H1 (cell line): ENCODE measurements around the gene BBS4. TPM values are rescaled to one million over a fixed set of nuclear protein-coding genes. Genes with fewer than 3 reads are reported as not detected.
"Not testable (repeated sequence)": the region's sequence is repeated elsewhere in the genome, so short reads cannot be mapped to it uniquely, and the experiment has no call there.

Source experiments
- CTCF ChIA-PET: fragments of 300-600 bp; sonication (Branson Sonifier 250); formaldehyde crosslinking; loops from one replicate; lab custom pipeline; 2021; ENCODE audit not compliant: partially characterized antibody; lab: Charles Lee
- POLR2A ChIA-PET: fragments of 300-600 bp; sonication (Branson Sonifier 250); formaldehyde crosslinking; loops from one replicate; lab custom pipeline; 2021; ENCODE audit warnings: inconsistent platforms; ENCODE audit not compliant: partially characterized antibody; lab: Charles Lee
- DNase-seq, 2 experiments: peaks; one replicate each; pipeline versions ENCODE4 v3.0.0 to v3.0.0-alpha.2; 2010 to 2022; ENCODE audit warnings: low spot score in 2 of 2, low read depth in 1 of 2, mixed read lengths in 1 of 2
- FAIRE-seq: peaks from 2 replicates; lab custom pipeline; 2011; peaks lifted over from hg19 to GRCh38; lab: Jason Lieb, UNC
- H2AFZ ChIP-seq: 2 replicates; pipeline ENCODE4 v1.8.1; 2012; ENCODE audit warnings: low read length, inconsistent platforms
- H2AK5ac ChIP-seq: 2 replicates; pipeline ENCODE4 v1.6.1; 2013; ENCODE audit warnings: low read depth, low read length
- H2BK120ac ChIP-seq: replicated peaks from 2 replicates; pipeline ENCODE3; 2013; ENCODE audit warnings: low read depth, low read length, inconsistent platforms
- H2BK12ac ChIP-seq: 2 replicates; pipeline ENCODE4 v1.6.1; 2013; ENCODE audit warnings: low read depth, low read length
- H2BK15ac ChIP-seq: 2 replicates; pipeline ENCODE4 v1.6.1; 2013; ENCODE audit warnings: low read length
- H2BK20ac ChIP-seq: 2 replicates; pipeline ENCODE4 v1.6.1; 2013; ENCODE audit warnings: low read length
- H2BK5ac ChIP-seq: 2 replicates; pipeline ENCODE4 v1.6.1; 2013; ENCODE audit warnings: low read depth, low read length
- H3K14ac ChIP-seq: 2 replicates; pipeline ENCODE4 v1.6.1; 2013; ENCODE audit warnings: inconsistent platforms; ENCODE audit not compliant: insufficient read length
- H3K18ac ChIP-seq: 2 replicates; pipeline ENCODE4 v1.6.1; 2013; ENCODE audit warnings: low read length; ENCODE audit errors: extremely low read depth
- H3K23ac ChIP-seq: 2 replicates; pipeline ENCODE4 v1.6.1; 2013; ENCODE audit warnings: inconsistent platforms; ENCODE audit not compliant: insufficient read length
- H3K23me2 ChIP-seq: 2 replicates; pipeline ENCODE4 v1.6.1; 2013; ENCODE audit warnings: low read depth, low read length
- H3K27ac ChIP-seq: 2 replicates; pipeline ENCODE4 v1.6.1; 2011; ENCODE audit warnings: low read depth, low read length, inconsistent platforms
- H3K27me3 ChIP-seq, 4 experiments: replicated peaks in 1 of 4; 1 replicate in 1 of 4; 2 replicates in 3 of 4; pipeline versions ENCODE4 v1.6.1 to v1.8.1; 2011 to 2013; ENCODE audit warnings: low read length in 3 of 4, mild to moderate bottlenecking in 3 of 4, inconsistent platforms in 2 of 4, mixed read lengths in 2 of 4, moderate library complexity in 1 of 4; ENCODE audit not compliant: control insufficient read depth in 3 of 4, insufficient read depth in 3 of 4; ENCODE audit errors: extremely low read depth in 1 of 4
- H3K36me3 ChIP-seq, 4 experiments: 2 replicates each; pipeline versions ENCODE4 v1.6.1 to v1.8.1; 2011 to 2013; ENCODE audit warnings: mild to moderate bottlenecking in 4 of 4, low read length in 3 of 4, moderate library complexity in 2 of 4, control low read depth in 1 of 4, inconsistent platforms in 1 of 4; ENCODE audit not compliant: insufficient read depth in 4 of 4, control insufficient read depth in 2 of 4
- H3K4ac ChIP-seq: replicated peaks from 2 replicates; pipeline ENCODE3; 2013; ENCODE audit warnings: low read length, low read depth, mixed read lengths, inconsistent platforms; ENCODE audit not compliant: insufficient read length
- H3K4me1 ChIP-seq, 4 experiments: replicated peaks in 1 of 4; 1 replicate in 1 of 4; 2 replicates in 3 of 4; pipeline versions ENCODE4 v1.6.1 to v1.8.1; 2011 to 2013; ENCODE audit warnings: low read length in 3 of 4, inconsistent platforms in 2 of 4, mixed read lengths in 1 of 4; ENCODE audit not compliant: insufficient read depth in 4 of 4, control insufficient read depth in 3 of 4
- H3K4me2 ChIP-seq, 2 experiments: 2 replicates each; pipeline versions ENCODE4 v1.6.1 to v1.8.1; 2011 to 2013; ENCODE audit warnings: low read depth in 2 of 2, low read length in 2 of 2, control low read depth in 1 of 2, inconsistent platforms in 1 of 2, mild to moderate bottlenecking in 1 of 2; ENCODE audit not compliant: insufficient read depth in 1 of 2
- H3K4me3 ChIP-seq, 4 experiments: fragments of 200-600, 300-600 bp in 1 of 4; sonication (generic), shearing (Covaris generic), sonication (Bioruptor Twin) in 1 of 4; 2 replicates each; pipeline versions ENCODE4 v1.5.1 to v1.8.1; 2011 to 2016; ENCODE audit warnings: low read length in 4 of 4, low read depth in 3 of 4, control low read depth in 2 of 4, inconsistent platforms in 2 of 4, mild to moderate bottlenecking in 2 of 4, mixed read lengths in 1 of 4, moderate library complexity in 1 of 4; ENCODE audit not compliant: insufficient read depth in 2 of 4; ENCODE audit errors: extremely low read depth in 1 of 4
- H3K56ac ChIP-seq: replicated peaks from 2 replicates; pipeline ENCODE3; 2013; ENCODE audit warnings: low read depth, mild to moderate bottlenecking, mixed read lengths, low read length, inconsistent platforms; ENCODE audit not compliant: insufficient read length
- H3K79me1 ChIP-seq: 2 replicates; pipeline ENCODE4 v1.6.1; 2013; ENCODE audit warnings: low read depth, low read length, control low read depth
- H3K79me2 ChIP-seq, 2 experiments: 2 replicates each; pipeline versions ENCODE4 v1.6.1 to v1.8.1; 2012 to 2013; ENCODE audit warnings: low read length in 2 of 2, mild to moderate bottlenecking in 2 of 2, inconsistent platforms in 1 of 2; ENCODE audit not compliant: insufficient read depth in 2 of 2, control insufficient read depth in 1 of 2
- H3K9ac ChIP-seq, 4 experiments: replicated peaks in 1 of 4; 1 replicate in 1 of 4; 2 replicates in 3 of 4; pipeline versions ENCODE4 v1.6.1 to v1.8.1; 2011 to 2013; ENCODE audit warnings: low read depth in 3 of 4, low read length in 3 of 4, control low read depth in 2 of 4, mild to moderate bottlenecking in 2 of 4, moderate library complexity in 2 of 4, inconsistent platforms in 1 of 4; ENCODE audit errors: extremely low read depth in 1 of 4
- H3K9me3 ChIP-seq, 2 experiments: 2 replicates each; pipeline versions ENCODE4 v1.6.1 to v1.8.1; 2012 to 2013; ENCODE audit warnings: mild to moderate bottlenecking in 2 of 2, moderate library complexity in 2 of 2, control low read depth in 1 of 2, inconsistent platforms in 1 of 2, low read depth in 1 of 2, low read length in 1 of 2, mixed read lengths in 1 of 2; ENCODE audit not compliant: insufficient read depth in 2 of 2
- H4K20me1 ChIP-seq, 2 experiments: replicated peaks in 1 of 2; 2 replicates each; pipeline versions ENCODE3 to v1.8.1; 2011 to 2013; ENCODE audit warnings: inconsistent platforms in 2 of 2, low read length in 2 of 2, mild to moderate bottlenecking in 1 of 2; ENCODE audit not compliant: insufficient read depth in 2 of 2, control insufficient read depth in 1 of 2
- H4K5ac ChIP-seq: 2 replicates; pipeline ENCODE4 v1.6.1; 2013; ENCODE audit warnings: low read length, low read depth, mixed read lengths, inconsistent platforms; ENCODE audit not compliant: insufficient read length
- H4K8ac ChIP-seq: 2 replicates; pipeline ENCODE4 v1.8.0; 2013; ENCODE audit warnings: mild to moderate bottlenecking, moderate library complexity, low read length, inconsistent platforms; ENCODE audit not compliant: insufficient read depth; ENCODE audit errors: extremely low read depth
- H4K91ac ChIP-seq: replicated peaks from 2 replicates; pipeline ENCODE3; 2013; ENCODE audit warnings: low read length, mixed read lengths, inconsistent platforms; ENCODE audit not compliant: insufficient read length
- CHD1 ChIP-seq: IDR thresholded peaks from 2 replicates; pipeline ENCODE4 v1.6.1; 2012; ENCODE audit warnings: low read depth, low read length, improper control_type of control experiment
- EGR1 ChIP-seq: IDR thresholded peaks from 2 replicates; pipeline ENCODE4 v1.6.1; 2011; ENCODE audit warnings: low read depth, low read length, borderline replicate concordance
- POU5F1 ChIP-seq: IDR thresholded peaks from 2 replicates; pipeline ENCODE4 v1.6.1; 2011; ENCODE audit warnings: low read depth, mild to moderate bottlenecking, low read length, moderate library complexity
- TCF12 ChIP-seq: IDR thresholded peaks from 2 replicates; pipeline ENCODE4 v1.6.1; 2011; ENCODE audit warnings: low read depth, mild to moderate bottlenecking, low read length
- WGBS, 2 experiments: shearing (Covaris generic) in 1 of 2; methylation state at CpG; one replicate each; pipeline versions ENCODE4 v1.1.6 to v1.1.7; 2013 to 2015; ENCODE audit warnings: low lambda C conversion rate in 2 of 2, mixed read lengths in 2 of 2, inconsistent platforms in 1 of 2, low coverage in 1 of 2, missing lambda C conversion rate in 1 of 2; ENCODE audit not compliant: insufficient replicate concordance in 2 of 2, insufficient coverage in 1 of 2, insufficient read length in 1 of 2; ENCODE audit errors: extremely low coverage in 1 of 2, missing lambda C conversion rate in 1 of 2; 5-methylcytosine and 5-hydroxymethylcytosine counted together
- polyA plus RNA-seq, 7 experiments: library from polyadenylated mRNA; depleted of rRNA in 3 of 7; stranded (reverse) in 5 of 7; unstranded in 2 of 7; fragments of >200 nt in 5 of 7; fragments of 200-250 nt in 2 of 7; gene quantifications; 1 replicate in 5 of 7; 2 replicates in 1 of 7; 4 replicates in 1 of 7; pipeline versions ENCODE4 v1.2.1 to v1.2.3, GENCODE V29; 2011 to 2013; ENCODE audit warnings: missing spikeins in 2 of 7, mixed read lengths in 2 of 7
- total RNA-seq: library from RNA; stranded (reverse); fragmentation: NEBNext Ultra II Directional; extraction: Animal tissue kit (Norgen Biotek cat#: 25700); gene quantifications from 2 replicates; pipeline ENCODE4 v1.2.1, GENCODE V29; 2021

The BBS4 gene
- total and polyA plus RNA-seq, 2 of the 8 experiments (the other 6 are each of a cell fraction or from before 2014, with no cell fraction given) = 17.4 to 24.1 TPM

DNA sequence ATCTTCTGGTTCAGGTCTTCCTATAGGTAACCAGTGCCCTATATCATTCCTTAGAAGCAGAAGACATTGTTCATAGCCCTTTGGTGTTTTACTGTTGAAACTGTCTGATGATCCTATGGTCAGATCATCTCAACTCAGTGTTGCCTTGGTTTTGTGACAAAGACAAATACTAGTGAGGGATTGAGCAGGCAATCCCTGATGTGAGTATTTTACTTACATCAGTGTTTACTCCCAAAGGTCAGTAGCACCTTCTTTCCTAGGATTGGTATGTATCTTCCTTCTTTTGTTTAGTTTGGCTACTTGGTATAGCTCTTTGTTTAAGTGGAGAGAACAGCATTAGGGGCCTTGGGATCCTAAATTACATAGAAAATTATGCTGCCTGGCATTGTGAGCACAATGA, 41.1 kb downstream of the BBS4 start (continued):
- TF ChIP-seq CHD1 (no peak), POU5F1 (no peak), EGR1 (no peak), TCF12 (no peak)

GRCh38 chr15:72728249-72728648, 42.2 kb downstream of the BBS4 start:
- H3K79me1 ChIP-seq, FAIRE-seq, H4K8ac ChIP-seq, H3K9me3 ChIP-seq, H2BK5ac ChIP-seq, H2BK15ac ChIP-seq, H4K20me1 ChIP-seq, H3K14ac ChIP-seq, H3K23me2 ChIP-seq, H4K5ac ChIP-seq, H3K4me1 ChIP-seq, H3K4me2 ChIP-seq, H3K27me3 ChIP-seq, H3K27ac ChIP-seq, H3K4ac ChIP-seq, H3K18ac ChIP-seq, H4K91ac ChIP-seq, H2AFZ ChIP-seq, H3K56ac ChIP-seq, H2BK120ac ChIP-seq, H2BK20ac ChIP-seq, H2BK12ac ChIP-seq, H2AK5ac ChIP-seq, H3K79me2 ChIP-seq, H3K9ac ChIP-seq, DNase-seq, H3K23ac ChIP-seq, H3K4me3 ChIP-seq: not testable (repeated sequence)
- POLR2A ChIA-PET = interaction anchor here (0.7 kb wide), 1 partner anchor 69 kb away, joined by 3 read pairs; no protein-coding TSS in a partner anchor
- 73% methylated on average over 1 of the region's 1 CpG; no CpG with 5 or more reads in 1 of the 2 experiments for WGBS, 2 experiments
- peaks cover 2 to 11% (median 5%) of the 10 kb centered on the region in 4 experiments; a peak in 6 of 8 replicates for H3K36me3 ChIP-seq
- CTCF ChIA-PET = interaction anchor here (0.6 to 2.9 kb wide), 5 partner anchors 9 to 537 kb away, joined by 3 to 6 read pairs (median 4); no protein-coding TSS in a partner anchor
